ENCODE measurements around the gene PLCH2.

Gene PLCH2

GRCh38 chr1:2472561-2473177 is 3.4 kb upstream of the PLCH2 start:
- TF ChIP-seq, protein P1, sequence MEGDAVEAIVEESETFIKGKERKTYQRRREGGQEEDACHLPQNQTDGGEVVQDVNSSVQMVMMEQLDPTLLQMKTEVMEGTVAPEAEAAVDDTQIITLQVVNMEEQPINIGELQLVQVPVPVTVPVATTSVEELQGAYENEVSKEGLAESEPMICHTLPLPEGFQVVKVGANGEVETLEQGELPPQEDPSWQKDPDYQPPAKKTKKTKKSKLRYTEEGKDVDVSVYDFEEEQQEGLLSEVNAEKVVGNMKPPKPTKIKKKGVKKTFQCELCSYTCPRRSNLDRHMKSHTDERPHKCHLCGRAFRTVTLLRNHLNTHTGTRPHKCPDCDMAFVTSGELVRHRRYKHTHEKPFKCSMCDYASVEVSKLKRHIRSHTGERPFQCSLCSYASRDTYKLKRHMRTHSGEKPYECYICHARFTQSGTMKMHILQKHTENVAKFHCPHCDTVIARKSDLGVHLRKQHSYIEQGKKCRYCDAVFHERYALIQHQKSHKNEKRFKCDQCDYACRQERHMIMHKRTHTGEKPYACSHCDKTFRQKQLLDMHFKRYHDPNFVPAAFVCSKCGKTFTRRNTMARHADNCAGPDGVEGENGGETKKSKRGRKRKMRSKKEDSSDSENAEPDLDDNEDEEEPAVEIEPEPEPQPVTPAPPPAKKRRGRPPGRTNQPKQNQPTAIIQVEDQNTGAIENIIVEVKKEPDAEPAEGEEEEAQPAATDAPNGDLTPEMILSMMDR (conservative IDR thresholded peaks at IDR 0.05; ENCODE audit: low read depth, low read length), result no peak
- H3K36me3 ChIP-seq (ENCODE audit: insufficient read depth), result no peaks in the 10 kb centered on the region
- H4K20me1 ChIP-seq (ENCODE audit: insufficient read depth), result no peaks in the 10 kb centered on the region
- no peak overlapping the region for H3K9ac ChIP-seq
- no peaks in the 10 kb centered on the region for H3K4me1 ChIP-seq (ENCODE audit: low read depth, poor library complexity, severe bottlenecking)
- no peak overlapping the region for H3K27ac ChIP-seq
- no peak overlapping the region for H3K4me2 ChIP-seq
- no peak overlapping the region for H2AFZ ChIP-seq (ENCODE audit: low read depth)
- H3K79me2 ChIP-seq (ENCODE audit: insufficient read depth, low read depth), result no peaks in the 10 kb centered on the region
- peaks cover 98% of the 10 kb centered on the region for H3K27me3 ChIP-seq (ENCODE audit: insufficient read depth, low read depth)
- H3K4me3 ChIP-seq (IDR thresholded peaks at IDR 0.05; ENCODE audit: insufficient read depth, low read depth, low read length), result no peak overlapping the region

GRCh38 chr1:2473198-2473597 is 2.9 kb upstream of the PLCH2 start:
- Histone ChIP-seq H3K27ac (no peak overlapping the region), H3K4me1 (ENCODE audit: low read depth, poor library complexity, severe bottlenecking) (no peaks in the 10 kb centered on the region), H3K4me2 (no peak overlapping the region), H3K27me3 (ENCODE audit: insufficient read depth, low read depth) (peaks cover 100% of the 10 kb centered on the region), H3K79me2 (ENCODE audit: insufficient read depth, low read depth) (no peaks in the 10 kb centered on the region), H3K36me3 (ENCODE audit: insufficient read depth) (no peaks in the 10 kb centered on the region), H2AFZ (ENCODE audit: low read depth) (no peak overlapping the region), H3K9ac (no peak overlapping the region), H3K4me3 (IDR thresholded peaks at IDR 0.05; ENCODE audit: insufficient read depth, low read depth, low read length) (no peak overlapping the region), H4K20me1 (ENCODE audit: insufficient read depth) (no peaks in the 10 kb centered on the region)
- TF ChIP-seq, protein P1 (conservative IDR thresholded peaks at IDR 0.05; ENCODE audit: low read depth, low read length), result no peak

GRCh38 chr1:2474104-2474844 is 1.8 kb upstream of the PLCH2 start:
- Histone ChIP-seq H4K20me1 (ENCODE audit: insufficient read depth) (no peaks in the 10 kb centered on the region), H3K79me2 (ENCODE audit: insufficient read depth, low read depth) (no peaks in the 10 kb centered on the region), H3K27me3 (ENCODE audit: insufficient read depth, low read depth) (peaks cover 100% of the 10 kb centered on the region), H3K36me3 (ENCODE audit: insufficient read depth) (no peaks in the 10 kb centered on the region), H3K27ac (no peak overlapping the region), H2AFZ (ENCODE audit: low read depth) (no peak overlapping the region), H3K9ac (no peak overlapping the region), H3K4me3 (IDR thresholded peaks at IDR 0.05; ENCODE audit: insufficient read depth, low read depth, low read length) (no peak overlapping the region), H3K4me1 (ENCODE audit: low read depth, poor library complexity, severe bottlenecking) (no peaks in the 10 kb centered on the region), H3K4me2 (no peak overlapping the region)
- TF ChIP-seq, protein P1 (conservative IDR thresholded peaks at IDR 0.05; ENCODE audit: low read depth, low read length), result no peak

- H3K4me3 ChIP-seq (IDR thresholded peaks at IDR 0.05; ENCODE audit: insufficient read depth, low read depth, low read length), result no peak overlapping the region
- H3K4me2 ChIP-seq, result no peak overlapping the region
- H4K20me1 ChIP-seq (ENCODE audit: insufficient read depth), result no peaks in the 10 kb centered on the region
- H2AFZ ChIP-seq (ENCODE audit: low read depth), result no peak overlapping the region
- H3K9ac ChIP-seq, result no peak overlapping the region
- no peaks in the 10 kb centered on the region for H3K36me3 ChIP-seq (ENCODE audit: insufficient read depth)
- peaks cover 4% of the 10 kb centered on the region for H3K4me1 ChIP-seq (ENCODE audit: low read depth, poor library complexity, severe bottlenecking)
- no peak overlapping the region for H3K27ac ChIP-seq
- H3K79me2 ChIP-seq (ENCODE audit: insufficient read depth, low read depth), result no peaks in the 10 kb centered on the region
- TF ChIP-seq, protein P1 (conservative IDR thresholded peaks at IDR 0.05; ENCODE audit: low read depth, low read length), result no peak
- peaks cover 100% of the 10 kb centered on the region for H3K27me3 ChIP-seq (ENCODE audit: insufficient read depth, low read depth)
Measured at GRCh38 chr1:2474933-2475371, 1.1 kb upstream of the PLCH2 start.

All from KMS-11 (cell line).